Activated T-helper 1 cell treated with anti-CD3 and anti-CD28 coated beads, Interleukin-2, amount 50 U/mL, for 16 hours (primary cell): ENCODE measurements around the gene LGALS3.
"Not testable (repeated sequence)": the region's sequence is repeated elsewhere in the genome, so short reads cannot be mapped to it uniquely, and the experiment has no call there.

Source experiments
- DNase-seq, 2 donors: peaks; one replicate each; pipeline ENCODE4 v3.0.0-alpha.2; 2020; ENCODE audit warnings: low read depth in 1 of 2, low spot score in 1 of 2

Gene LGALS3

DNA sequence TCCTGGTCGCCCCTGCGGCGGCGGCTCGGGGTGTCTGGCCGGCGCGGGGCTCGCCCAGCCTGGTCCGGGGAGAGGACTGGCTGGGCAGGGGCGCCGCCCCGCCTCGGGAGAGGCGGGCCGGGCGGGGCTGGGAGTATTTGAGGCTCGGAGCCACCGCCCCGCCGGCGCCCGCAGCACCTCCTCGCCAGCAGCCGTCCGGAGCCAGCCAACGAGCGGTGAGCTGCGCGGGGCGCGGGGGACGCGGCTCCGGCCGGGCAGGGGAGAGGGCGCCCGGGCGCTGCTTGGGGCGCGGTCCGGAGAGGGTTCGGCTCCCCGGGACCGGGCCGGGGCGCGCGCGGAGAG lies at the start of gene LGALS3:
LGALS3 (plus strand) TSS at position 167 of the 342 bp plus-strand sequence. CDS start 8,122 bp downstream, outside the sequence.
- DNase-seq, result peak in 1 of 2 donors; percentile 15

DNA sequence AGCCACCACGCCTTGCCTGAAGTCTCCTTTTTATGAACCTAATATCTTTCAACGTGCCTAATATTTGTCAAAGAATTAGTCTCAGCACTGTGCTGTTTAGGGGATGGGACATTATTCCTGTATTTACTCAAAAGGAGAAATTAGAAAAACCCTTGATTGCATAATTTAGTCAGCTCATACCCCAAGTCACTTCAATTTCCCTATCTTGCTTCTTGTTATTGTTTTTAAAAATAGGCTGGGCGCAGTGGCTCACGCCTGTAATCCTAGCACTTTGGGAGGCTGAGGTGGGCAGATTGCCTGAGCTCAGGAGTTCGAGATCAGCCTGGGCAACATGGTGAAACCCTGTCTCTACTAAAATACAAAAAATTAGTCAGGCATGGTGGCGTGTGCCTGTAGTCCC lies 49.1 kb upstream of the LGALS3 start:
- not testable (repeated sequence) for DNase-seq

DNA sequence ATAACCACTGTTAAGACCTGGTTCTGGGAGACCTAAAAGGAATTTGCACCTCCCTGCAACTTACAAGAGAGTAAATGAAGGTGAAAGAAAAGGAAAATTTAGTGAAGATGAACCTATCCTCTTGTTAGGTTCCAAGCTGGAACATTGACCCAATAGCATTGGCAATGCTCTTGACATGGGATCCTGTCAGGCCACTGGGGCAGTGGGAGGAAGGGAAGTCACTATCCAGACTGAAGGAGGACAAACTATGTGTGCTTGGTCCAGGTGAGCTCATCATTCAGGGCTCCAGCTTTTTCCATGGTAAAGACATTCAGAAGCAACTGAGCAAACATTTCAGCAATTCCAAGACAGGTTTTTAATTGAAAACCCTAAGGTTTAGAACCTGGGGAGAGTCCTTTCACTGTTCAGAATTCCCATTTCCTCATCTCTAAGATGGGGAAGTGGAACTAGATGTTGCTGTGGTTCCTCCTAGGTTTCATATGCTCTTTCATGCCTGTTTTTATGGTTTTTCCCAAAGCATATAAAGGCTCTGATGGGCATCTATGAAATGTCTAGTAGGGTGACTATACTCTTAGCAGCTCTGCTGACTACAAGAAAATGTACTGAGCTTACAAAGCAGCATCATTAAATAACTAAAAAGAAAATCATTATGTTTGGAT lies 44.5 kb upstream of the LGALS3 start:
- DNase-seq, result no peak

DNA sequence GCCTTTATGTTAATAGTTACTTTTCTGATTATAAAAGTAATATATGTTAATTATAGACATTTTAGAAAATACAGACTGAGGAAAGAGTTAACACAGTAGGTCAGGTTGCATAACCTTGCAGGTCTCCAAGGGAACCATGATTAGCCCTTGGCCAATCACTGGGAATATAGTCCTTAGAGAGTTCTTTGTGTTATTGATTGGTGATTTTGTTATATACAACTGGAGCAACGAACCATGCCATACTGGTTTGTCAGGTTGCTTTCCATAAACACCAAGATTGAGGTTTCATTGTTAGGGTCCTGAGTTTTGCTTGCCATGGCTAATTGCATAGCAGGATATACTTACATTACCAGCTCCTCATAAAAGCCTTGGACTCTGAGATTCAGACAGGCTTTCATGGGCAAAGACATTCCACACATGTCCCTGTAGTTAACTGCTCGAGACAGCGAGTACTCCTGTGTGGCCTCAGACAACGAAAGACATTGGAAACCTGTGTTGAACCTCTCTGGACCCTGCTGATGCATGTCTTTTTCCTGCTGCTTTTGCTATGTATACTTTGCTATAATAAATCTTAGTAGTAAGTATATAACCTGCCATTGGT lies 43.9 kb upstream of the LGALS3 start:
- no peak for DNase-seq

DNA sequence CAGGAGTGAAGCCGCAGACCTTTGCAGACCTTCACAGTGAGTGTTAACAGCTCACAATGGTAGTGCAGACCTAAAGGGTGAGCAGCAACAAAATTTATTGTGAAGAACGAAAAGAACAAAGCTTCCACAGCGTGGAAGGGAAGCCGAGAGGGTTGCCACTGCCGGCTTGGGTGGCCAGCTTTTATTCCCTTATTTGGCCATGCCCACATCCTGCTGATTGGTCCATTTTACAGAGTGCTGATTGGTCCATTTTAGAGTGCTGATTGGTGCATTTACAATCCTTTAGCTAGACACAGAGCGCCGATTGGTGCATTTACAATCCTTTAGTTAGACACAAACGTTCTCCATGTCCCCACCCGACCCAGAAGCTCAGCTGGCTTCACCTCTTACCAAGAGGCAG lies 42.1 kb upstream of the LGALS3 start:
- no peak for DNase-seq

DNA sequence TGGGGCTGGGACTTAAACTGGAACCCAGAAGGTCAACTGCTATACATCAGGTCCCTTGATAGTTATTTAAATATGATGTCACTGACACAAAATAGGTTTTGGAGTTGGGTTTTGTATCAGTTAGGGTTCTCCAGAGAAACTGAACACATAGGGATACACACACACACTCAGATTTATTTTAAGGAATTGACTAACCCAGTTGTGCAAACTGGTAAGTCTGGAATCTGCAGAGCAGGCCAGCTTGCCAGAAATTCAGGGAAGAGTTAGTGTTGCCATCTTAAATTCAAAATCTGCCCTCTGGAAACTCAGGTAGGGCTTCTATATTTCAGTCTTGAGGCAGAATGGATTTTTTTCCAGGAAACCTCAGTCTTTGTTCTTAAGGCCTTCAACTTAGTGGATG lies 40.7 kb upstream of the LGALS3 start:
- no peak for DNase-seq

DNA sequence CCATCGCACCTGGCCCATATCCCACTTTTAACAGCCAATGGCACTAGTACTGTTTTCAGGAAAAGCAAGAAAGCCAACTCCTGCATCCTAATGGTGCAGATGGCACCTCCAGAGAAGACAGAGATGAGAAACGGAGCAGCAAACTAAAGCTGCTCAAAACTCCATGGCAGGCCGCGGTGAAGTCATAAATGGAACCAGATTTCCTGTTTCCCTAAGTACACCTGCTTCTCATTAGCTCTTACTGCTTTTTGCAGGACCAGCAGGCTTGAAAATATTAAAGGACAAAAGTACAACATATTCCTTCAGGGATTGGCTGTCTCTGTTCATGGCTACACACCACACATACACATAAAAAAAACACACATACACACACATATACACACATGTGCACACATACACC lies 36.7 kb upstream of the LGALS3 start:
- DNase-seq, result no peak

DNA sequence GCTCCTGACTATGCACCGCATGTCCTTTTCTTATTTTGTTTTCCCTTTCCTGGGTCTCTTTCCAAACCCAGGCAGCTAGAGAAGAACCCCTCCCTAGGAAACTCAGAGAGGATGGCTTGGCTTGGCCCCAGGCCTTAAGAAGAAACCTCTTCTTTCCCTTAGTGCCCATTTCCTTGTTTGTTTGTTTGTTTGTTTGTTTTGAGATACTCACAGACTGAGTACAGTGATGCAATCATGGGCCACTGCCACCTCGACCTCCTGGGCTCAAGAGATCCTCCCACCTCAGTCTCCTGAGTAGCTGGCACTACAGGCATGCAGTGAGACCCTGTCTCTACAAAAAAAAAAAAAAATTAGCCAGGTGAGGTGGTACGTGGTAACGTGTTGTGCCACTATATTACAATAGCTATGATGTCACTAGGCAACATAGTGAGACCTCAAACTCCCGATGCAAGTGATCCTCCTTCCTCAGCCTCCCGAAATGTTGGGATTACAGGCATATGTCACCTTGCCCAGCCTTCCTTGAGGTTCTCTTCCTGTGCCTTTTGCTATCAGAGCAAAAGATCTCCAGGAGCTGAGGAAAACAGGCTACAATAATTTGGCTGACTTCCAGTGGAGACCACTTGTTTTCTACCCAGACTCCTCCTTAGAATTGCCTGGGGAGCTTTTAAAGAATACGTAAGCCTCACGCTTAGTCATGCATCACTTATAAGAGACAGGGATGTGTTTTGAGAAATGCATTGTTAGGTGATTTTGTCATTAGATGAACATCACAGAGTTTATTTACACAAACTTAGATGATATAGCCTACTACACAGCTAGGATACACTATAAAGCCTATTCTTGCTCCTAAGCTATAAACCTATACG lies 34.5 kb upstream of the LGALS3 start:
- DNase-seq, result no peak

DNA sequence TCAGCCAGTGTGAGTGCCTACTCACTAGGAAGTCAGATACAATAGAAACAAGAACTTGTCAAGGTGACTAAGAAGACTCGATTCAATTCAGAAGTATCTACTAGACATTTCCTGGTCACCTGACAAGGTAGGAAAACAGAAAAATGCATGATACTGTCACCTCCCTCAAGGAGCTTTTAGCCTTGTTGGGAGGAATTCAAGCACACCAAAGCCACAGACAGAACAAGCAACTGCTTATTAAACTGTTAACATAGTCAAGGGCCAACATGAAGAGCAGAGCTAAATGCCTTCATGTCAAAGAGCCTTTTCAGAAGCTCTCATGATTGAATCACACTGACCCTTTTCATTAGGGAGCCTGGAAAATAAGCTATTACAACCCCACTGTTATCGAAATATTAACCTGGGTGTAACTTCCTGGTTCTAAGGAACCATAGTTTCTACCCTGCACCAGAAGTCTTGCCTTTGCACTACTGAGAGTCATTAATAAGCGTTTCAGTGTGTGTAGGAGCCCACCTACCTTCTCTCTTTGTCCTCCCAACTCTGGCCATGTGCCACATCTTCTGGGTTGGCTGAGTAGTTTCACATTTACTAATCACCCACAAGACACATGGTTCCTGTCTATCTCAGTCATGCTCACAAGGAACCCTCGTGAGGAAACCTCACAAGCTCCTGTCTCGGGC lies 31.0 kb upstream of the LGALS3 start:
- peak in 1 of 2 donors; percentile 25 for DNase-seq

DNA sequence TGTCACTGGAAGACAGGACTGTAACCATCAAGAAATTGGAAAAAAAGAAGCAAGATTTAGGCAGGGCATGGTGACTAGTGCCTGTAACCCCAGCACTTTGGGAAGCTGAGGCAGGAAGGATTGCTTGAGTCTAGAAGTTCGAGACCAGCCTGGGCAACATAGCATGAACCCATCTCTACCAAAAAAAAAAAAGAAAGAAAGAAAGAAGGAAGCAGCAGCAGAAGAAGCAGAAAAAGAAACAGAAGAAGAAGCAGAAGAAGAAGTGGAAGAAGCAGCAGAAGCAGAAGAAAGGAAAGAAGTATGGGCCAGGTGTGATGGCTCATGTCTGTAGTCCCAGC lies 30.5 kb upstream of the LGALS3 start:
- no peak for DNase-seq

DNA sequence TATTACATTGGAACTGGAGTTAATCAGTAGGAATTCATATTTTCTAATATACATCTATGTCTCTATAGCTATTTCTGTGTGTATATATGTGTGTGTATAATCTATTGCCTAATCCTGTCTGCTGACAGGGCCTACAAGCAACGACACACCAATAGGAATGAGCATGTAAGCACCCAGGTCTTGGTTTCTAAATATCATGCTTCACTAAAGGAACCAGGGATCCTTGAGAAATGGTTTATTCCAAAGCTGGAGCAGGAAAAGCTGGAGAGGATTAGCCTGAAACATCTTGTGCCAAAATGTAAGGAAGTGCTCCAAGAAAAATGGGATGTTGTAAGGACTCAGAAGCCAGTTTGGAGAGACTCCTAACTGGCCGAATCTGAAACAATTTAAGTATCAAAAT lies 29.3 kb upstream of the LGALS3 start:
- DNase-seq, result no peak

DNA sequence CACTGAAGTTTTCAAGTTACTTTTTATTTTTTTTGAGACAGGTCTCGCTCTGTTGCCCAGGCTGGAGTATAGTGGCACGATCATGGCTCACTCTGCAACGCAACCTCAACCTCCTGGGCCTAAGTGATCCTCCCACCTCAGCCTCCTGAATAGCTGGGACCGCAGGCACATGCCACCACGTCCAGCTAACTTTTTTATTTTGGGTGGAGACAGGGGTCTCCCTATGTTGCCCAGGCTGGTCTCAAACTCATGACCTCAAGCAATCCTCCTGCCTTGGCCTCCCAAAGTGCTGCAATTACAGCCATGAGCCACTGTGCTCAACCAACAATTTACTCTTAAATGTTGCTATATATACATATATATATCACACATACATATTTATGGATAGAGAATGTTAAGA lies 27.4 kb upstream of the LGALS3 start:
- no peak for DNase-seq

DNA sequence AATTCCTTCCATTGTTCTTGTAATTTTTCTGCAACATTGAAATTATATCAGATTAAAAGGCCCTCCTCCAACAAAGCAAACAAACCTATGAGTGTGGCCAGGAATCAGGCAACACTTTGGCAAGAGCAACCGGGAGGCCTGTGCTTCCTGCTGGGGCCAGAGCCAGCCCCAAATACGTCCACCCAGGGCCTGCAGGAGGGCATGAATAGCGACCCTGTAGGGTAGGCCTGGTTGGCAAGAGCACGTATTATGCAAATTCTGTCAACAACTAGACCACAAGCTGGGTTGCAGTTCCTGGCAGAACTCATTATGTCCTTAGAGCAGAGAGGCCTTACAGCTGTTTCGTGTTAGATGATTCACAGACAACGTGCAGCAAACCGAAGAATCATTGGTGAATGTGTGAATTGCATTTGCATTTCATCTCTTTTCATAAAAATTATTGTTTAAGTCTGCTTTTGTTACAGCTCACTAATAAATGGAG lies 26.9 kb upstream of the LGALS3 start:
- DNase-seq, result peak; percentile 11 to 18

DNA sequence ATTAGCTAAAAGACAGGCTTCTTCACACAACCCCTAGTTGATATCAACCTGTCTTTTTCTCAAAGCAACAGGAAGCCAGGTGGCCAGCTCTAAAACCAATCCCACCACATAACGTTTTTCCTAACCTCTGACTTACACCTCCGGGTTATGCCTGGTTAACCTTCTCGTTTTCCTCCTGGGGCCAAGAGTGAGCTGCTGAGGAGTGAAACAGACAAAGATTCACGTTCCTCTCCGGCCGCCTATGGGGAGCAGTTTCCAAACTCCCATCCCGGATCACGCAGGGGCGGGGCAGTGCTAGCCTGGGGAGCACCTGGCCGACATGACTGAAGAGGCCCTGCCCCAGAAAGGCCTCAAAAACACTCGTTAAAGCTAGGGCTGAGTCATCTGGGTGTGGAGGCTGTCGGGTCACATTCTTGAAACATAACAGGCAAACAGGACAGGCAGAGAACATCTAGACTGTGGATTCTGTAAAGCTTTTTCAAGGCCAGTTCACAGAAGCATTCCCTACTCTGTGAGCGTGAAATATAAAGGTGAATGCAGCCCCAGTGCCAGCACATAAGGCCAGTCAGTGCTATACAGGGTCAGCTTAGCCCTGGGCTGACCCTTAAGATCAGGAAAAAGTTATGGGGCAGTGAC lies 25.9 kb upstream of the LGALS3 start:
- DNase-seq, result peak; percentile 42 to 43

DNA sequence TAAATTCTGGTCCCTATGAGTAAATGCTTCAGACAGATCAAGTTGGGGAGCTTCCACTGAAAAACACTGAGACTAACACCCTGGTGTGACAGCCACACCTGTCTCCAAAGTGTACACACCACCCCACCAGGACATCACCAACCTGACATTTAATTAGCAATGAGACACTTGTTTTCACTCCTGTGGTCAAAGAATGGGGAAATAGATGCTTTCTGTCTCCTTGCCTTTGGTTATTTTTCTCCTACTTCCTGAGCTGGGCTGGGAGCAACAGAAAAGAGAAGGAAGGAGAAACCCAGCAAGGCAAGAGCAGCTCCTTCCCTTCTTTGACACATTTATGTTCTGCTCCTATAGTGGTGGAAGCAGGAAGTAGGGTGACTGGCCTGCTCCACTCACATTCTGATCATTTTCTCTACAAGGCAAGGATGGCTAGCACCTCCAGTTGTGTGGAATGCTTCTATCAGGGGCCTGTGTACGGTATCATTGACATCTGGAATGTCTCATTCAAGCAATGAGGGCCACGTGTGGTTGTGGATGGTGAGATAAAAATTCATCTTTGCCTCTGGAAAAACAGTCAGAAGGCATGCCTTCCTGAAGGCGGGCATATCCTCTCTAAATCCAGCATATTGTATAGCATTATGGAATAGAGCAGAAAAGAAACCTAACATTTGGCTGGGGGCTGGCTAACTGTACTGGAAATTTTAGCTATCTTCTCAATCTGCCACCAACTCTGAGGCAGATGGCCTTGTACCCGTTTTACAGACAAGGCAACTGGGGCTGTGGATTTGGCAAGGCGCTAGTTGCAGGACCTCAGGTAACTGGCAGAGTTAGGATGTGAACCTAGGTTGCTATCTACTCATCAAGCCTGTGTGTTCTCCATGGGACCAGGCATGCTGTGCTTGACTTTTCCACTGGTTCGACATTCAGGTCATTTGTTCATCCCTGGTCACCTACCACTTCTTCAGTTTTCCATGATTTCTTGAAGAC lies 24.8 kb upstream of the LGALS3 start:
- DNase-seq, result no peak

DNA sequence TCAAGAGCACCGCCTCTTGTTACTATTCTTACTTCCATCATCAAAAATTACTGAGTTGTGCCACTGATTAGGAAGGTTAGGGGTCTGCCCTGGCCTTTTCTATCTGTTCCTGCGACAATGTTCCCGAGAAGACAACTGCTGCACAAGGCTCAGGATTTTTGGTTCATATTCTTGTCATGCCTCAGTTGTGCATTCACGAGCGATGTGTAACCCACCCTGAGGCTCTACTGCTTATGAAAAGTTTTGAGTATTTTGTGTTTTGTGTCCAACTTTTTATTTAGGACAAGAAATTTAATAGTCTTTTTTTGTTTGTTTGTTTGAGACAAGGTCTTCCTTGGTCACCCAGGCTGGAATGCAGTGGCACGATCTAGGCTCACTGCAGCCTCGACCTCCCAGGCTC lies 23.1 kb upstream of the LGALS3 start:
- DNase-seq, result no peak

DNA sequence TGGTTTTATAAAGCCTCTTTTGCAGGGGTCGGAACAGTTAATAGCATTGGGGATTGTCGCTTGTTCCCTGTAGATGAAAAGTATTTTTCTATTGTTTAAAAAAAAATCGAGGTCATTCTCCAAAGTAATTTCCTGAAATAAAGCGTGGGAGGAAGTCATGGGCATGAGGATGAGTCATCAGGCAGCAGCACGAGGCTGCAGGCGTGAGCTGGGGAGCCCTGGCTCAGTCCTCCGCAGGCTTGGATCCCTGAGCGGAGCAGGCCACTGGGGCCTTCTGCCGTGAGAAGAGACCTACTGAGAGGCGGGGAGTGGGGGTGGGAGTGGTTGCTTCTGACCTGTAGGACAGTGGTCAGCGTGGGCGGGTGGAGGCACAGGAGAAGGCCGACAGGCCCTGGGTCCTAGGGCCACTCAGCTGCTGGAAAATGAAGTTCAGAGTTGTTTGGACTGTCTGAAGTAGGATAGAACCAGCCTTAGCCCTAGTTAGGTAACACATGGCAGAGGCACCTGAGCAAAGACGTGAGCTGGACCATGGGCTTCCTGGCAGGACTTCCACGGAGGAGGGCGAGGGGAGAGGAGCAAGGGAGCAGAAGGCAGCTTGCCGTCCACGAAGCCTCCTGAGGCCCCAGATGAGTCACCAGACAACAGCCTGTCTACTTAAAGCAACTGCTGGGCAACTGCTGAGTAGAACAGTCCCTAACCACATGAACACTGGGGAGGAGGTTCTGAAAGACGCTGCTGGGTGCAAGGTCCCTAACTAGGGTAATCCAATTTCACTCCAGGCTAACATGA lies 21.1 kb upstream of the LGALS3 start:
- peak in 1 of 2 donors; percentile 10 for DNase-seq

DNA sequence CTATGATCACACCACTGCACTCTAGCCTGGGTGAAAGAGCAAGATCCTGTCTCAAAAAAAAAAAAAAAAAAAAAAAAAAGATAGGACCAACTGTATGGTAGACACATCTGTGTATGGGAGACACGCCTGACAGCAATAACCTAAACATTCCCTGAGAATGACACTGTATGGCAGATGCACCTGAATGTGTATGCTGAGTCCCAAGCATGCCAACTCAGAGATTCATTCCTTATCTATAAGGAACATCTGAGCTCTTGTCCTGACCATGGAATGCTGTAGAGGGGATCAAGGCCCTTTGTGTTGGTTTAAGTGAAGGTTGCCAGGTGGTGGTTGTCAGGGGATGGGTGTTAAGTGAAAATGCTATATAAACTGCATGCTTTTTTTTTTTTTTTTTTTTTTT lies 19.2 kb upstream of the LGALS3 start:
- DNase-seq, result no peak

DNA sequence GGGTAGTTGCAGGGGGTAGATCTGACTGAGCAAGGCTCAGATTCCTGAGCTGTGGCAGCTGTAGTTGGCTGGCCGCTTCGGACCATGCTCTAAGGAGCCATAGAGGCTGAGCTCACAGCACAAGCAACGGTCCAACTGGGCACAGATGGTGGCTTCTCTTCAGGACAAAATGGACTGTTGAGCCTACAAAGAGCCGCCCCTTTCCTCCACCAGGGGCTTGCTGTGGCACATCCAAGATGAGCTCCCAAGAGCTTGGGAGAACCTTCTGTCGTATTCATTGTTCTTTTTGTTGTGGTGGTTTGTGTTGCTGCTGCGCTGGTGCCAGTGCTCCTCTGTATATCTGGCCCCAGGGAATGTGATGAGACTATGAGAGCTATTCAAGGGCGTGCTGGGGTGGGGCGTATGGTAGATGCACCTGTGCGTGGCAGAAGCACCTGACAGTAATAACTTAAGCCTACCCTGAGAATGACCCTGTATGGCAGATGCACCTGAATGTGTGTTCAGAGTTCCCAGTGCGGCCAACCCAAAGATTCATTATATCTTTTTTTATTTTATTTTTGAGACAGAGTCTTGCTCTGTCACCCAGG lies 17.8 kb upstream of the LGALS3 start:
- DNase-seq, result no peak
